GM19193 (cell line): ENCODE data around the gene PHKA1.

Experiments
- POLR2A ChIP-seq: IDR thresholded peaks from 4 replicates; pipeline ENCODE4 v1.6.1; 2011; ENCODE audit not compliant: insufficient read depth, insufficient read length; ENCODE audit errors: extremely low read depth

The PHKA1 gene

GRCh38 chrX:72604705-72605104, 109.4 kb downstream of the PHKA1 start:
- TF ChIP-seq POLR2A, result no peak

DNA sequence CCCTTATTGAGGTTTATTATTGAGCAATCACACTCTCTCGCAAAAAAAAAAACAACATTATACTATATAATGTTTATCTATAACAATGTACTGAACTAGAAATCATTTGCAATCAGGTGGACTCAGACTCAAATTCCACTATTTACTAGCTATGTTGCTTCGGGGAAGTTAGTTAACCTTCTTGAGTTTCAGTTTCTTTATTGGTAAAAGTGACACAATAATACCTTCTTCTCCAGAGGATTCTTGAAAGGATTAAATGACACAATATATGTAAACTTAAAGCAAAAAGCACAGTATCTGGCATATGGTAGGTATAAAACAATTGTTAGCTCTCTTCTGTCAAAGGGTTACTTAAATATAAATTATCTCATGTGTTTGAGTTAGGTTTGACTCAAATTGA, 110.0 kb downstream of the PHKA1 start:
- TF ChIP-seq POLR2A, result no peak

DNA sequence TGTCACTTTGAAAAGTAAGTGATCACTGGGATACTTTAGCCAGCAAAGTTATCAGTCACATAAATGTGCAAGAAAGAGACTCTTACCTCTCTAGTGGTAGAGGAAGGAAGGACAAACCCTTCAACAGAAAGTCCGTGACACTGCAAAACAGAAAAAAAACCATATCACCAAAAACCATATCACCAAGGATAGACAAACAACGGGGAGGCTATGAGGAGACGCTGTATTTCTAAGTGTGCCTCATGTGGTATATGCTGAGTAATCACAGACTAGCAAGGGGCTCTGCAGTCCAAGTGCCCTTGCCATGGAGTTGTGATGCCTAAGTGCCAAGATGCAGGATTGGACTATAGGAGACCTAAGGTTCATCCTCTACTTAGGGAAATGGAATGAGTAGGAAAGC, 129.9 kb downstream of the PHKA1 start:
- TF ChIP-seq POLR2A, result no peak

GRCh38 chrX:72576141-72576894, 137.8 kb downstream of the PHKA1 start:
- no peak for TF ChIP-seq POLR2A

GRCh38 chrX:72573158-72573511, 141.0 kb downstream of the PHKA1 start:
- TF ChIP-seq POLR2A, result no peak

- peak; percentile 46 for TF ChIP-seq POLR2A
These were observed 141.6 kb downstream of the PHKA1 start, which contains the start of gene HDAC8 for GRCh38 chrX:72572248-72573157. TSS of gene HDAC8 (minus strand) at chrX:72572843. CDS start at chrX:72572761, 82 bp downstream.

DNA sequence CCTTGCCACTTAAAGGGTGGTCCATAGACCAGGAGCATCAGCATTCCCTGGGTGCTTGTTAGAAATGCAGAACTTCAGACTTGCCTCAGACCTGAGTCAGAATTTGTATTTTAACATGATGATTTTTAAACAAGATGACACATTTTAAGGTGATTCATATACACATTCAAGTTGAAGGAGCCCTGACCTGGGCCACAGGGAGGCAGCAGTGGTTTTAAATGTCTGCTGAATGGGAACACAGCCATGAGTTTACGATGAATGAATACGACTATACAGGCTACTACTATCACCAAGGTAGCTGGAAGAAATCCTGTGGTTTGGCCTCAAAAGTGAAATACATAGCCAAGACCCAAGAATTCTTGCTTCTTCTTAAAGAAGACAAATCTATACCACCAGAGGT, 144.3 kb downstream of the PHKA1 start:
- no peak for TF ChIP-seq POLR2A

DNA sequence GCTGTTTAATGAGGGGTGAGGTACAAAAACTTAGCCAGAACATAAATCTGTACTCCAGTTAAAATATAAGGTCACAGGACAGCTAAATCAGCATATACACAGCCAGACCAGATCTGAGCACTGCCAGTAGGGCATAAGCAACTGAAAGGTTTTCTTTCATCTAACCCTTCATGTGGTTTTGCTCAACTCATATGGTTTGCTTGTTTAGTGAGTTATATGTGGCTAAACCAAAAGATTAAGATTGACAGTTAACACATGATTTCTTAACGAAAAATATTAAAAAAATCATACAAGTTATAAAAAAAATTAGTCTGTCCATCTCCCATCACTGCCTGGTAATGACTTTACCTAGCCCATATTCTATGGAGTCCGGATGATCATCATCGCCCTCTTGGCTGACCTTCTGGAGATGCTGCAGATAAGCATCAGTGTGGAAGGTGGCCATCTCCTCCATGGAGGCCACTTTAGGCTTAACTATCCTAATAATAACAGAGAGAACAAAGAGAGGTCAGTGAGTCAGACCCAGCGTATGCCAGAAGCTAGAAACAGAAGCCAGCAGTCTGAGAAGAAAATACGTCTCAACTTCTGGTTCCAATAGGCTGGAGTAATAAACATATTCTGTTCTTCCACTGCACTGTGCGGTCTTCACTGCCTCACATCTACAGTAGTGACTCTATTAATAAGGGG, 145.6 kb downstream of the PHKA1 start:
- no peak for TF ChIP-seq POLR2A

GRCh38 chrX:72566448-72566847, 147.7 kb downstream of the PHKA1 start:
- TF ChIP-seq POLR2A, result no peak

- no peak for TF ChIP-seq POLR2A
These were observed 159.5 kb downstream of the PHKA1 start for GRCh38 chrX:72554448-72555140.

- no peak for TF ChIP-seq POLR2A
These were observed 168.1 kb downstream of the PHKA1 start for GRCh38 chrX:72545990-72546389.

DNA sequence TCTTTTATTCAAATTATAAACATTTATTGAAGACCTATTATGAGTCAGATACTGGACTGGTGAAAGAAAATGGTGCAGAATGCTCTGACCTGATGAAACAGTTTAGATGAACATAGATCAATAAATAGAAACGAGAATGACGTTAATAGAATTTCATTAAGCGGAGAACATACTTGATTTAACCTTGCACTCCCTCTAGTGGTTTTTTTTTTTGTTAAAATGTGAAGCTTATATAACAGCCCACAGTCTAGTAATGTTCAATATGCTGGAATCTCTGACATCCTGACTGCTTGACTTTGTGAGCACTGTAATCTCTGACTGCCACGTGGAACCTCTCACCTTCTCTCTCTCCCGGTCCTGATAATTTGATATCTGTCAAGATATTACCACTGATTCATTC, 173.8 kb downstream of the PHKA1 start:
- TF ChIP-seq POLR2A, result no peak

GRCh38 chrX:72539822-72540221, 174.3 kb downstream of the PHKA1 start:
- no peak for TF ChIP-seq POLR2A

- no peak for TF ChIP-seq POLR2A
These were observed 177.6 kb downstream of the PHKA1 start for GRCh38 chrX:72536542-72536941.

GRCh38 chrX:72532366-72532765, 181.7 kb downstream of the PHKA1 start:
- no peak for TF ChIP-seq POLR2A
